ENCODE data around the gene NAALADL2.

DNA sequence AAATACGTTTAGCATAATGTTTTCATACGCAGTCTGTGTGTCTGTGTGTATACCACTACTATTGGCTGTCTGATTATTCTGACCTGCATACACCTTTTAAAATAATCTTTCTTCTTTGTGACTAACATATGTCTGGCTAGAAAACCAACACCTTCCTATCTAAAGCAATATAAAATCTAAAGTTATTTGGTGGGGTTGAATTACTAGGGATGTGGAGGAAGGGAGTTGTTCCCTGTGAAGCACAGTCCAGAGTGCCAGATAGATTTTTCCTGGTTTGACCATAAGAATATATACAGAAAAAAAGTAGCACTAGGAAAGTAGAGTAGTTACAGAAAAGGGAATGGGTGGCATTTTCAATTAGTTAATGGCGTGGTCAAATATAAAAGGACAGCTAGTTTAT is 918.8 kb downstream of the NAALADL2 start:
- TF ChIP-seq EZH2 (IDR thresholded peaks at IDR 0.05): no peak
- TF ChIP-seq POLR2AphosphoS5 (IDR thresholded peaks at IDR 0.05; ENCODE audit: borderline replicate concordance, low read depth, low read length): no peak
